ENCODE results near the gene TMEM272. TPM values are rescaled to one million over a fixed set of nuclear protein-coding genes. Genes with fewer than 3 reads are reported as not detected.

Gene TMEM272
- total and polyA plus RNA-seq, 2 donors (not counting 3 experiments of a cell fraction or from before 2014, with no cell fraction given): not detected

GRCh38 chr13:51827254-51827653, 17.7 kb downstream of the TMEM272 start:
- H3K4me2 ChIP-seq (ENCODE audit: insufficient read depth, low read length): no peak overlapping the region
- no peaks in the 10 kb centered on the region for H3K9me3 ChIP-seq (replicated peaks; ENCODE audit: control insufficient read depth, insufficient read depth, low read length)
- H4K20me1 ChIP-seq (replicated peaks; ENCODE audit: control insufficient read depth, extremely low read depth, insufficient read depth, low read length): no peaks in the 10 kb centered on the region
- DNase-seq (ENCODE audit: low read depth, low spot score): no peak
- intact Hi-C loops (cut with micrococcal nuclease) (no loop called here), dilution Hi-C loops (cut with MboI; ENCODE audit: extremely low pct_ligation_motif_present, low sequenced_read_pairs) (no loop called here)
- no peaks in the 10 kb centered on the region for H3K9me1 ChIP-seq (replicated peaks; ENCODE audit: control insufficient read depth, extremely low read depth, insufficient read depth, low read length)
- TF ChIP-seq JUN (IDR thresholded peaks at IDR 0.05; ENCODE audit: borderline replicate concordance, insufficient read depth, insufficient read length, low read depth) (no peak), POLR2A (IDR thresholded peaks at IDR 0.05; ENCODE audit: low read depth, low read length) (no peak), FOS (IDR thresholded peaks at IDR 0.05; ENCODE audit: borderline replicate concordance, insufficient read depth, low read length) (no peak), MYC (IDR thresholded peaks at IDR 0.05; ENCODE audit: low read depth, low read length) (no peak), GATA2 (IDR thresholded peaks at IDR 0.05; ENCODE audit: insufficient read depth, insufficient read length, low read depth, low read length) (no peak), EZH2 (IDR thresholded peaks at IDR 0.05; ENCODE audit: borderline replicate concordance, low read depth, low read length, severe bottlenecking) (no peak)
- TF ChIP-seq, protein P1, sequence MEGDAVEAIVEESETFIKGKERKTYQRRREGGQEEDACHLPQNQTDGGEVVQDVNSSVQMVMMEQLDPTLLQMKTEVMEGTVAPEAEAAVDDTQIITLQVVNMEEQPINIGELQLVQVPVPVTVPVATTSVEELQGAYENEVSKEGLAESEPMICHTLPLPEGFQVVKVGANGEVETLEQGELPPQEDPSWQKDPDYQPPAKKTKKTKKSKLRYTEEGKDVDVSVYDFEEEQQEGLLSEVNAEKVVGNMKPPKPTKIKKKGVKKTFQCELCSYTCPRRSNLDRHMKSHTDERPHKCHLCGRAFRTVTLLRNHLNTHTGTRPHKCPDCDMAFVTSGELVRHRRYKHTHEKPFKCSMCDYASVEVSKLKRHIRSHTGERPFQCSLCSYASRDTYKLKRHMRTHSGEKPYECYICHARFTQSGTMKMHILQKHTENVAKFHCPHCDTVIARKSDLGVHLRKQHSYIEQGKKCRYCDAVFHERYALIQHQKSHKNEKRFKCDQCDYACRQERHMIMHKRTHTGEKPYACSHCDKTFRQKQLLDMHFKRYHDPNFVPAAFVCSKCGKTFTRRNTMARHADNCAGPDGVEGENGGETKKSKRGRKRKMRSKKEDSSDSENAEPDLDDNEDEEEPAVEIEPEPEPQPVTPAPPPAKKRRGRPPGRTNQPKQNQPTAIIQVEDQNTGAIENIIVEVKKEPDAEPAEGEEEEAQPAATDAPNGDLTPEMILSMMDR (IDR thresholded peaks at IDR 0.05; ENCODE audit: extremely low read depth in 1 of 2, insufficient read depth in 1 of 2, low read depth in 1 of 2, low read length in 2 of 2): no peak
- TF ChIP-seq, protein P2, sequence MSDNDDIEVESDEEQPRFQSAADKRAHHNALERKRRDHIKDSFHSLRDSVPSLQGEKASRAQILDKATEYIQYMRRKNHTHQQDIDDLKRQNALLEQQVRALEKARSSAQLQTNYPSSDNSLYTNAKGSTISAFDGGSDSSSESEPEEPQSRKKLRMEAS (IDR thresholded peaks at IDR 0.05; ENCODE audit: insufficient read depth, insufficient read length): no peak
- POLR2A ChIA-PET: no interaction called here
- H3K9ac ChIP-seq (replicated peaks; ENCODE audit: extremely low read depth, insufficient read depth, low read length): no peak overlapping the region
- no peak overlapping the region for H3K4me3 ChIP-seq (replicated peaks in 1 of 3; ENCODE audit: insufficient read depth in 1 of 3, low read depth in 1 of 3, low read length in 3 of 3)
- peaks cover 0 to 4% of the 10 kb centered on the region in 2 experiments for H3K27me3 ChIP-seq (ENCODE audit: control insufficient read depth in 2 of 2, insufficient read depth in 2 of 2, low read length in 2 of 2)
- BruUV-seq (replicated peaks): no TSS peak
- H3K4me1 ChIP-seq (ENCODE audit: control insufficient read depth, extremely low read depth, insufficient read depth, low read length): no peaks in the 10 kb centered on the region
- no peak overlapping the region for H3K27ac ChIP-seq (ENCODE audit: insufficient read depth, low read depth, low read length)
- CTCF ChIA-PET: interaction anchor here (4.0 kb wide), 1 partner anchor 13 kb away, joined by 19 read pairs; no protein-coding TSS in a partner anchor
- H3K79me2 ChIP-seq (ENCODE audit: control insufficient read depth, insufficient read depth, low read length): no peaks in the 10 kb centered on the region
- no peak for FAIRE-seq
- no peak overlapping the region for H2AFZ ChIP-seq (ENCODE audit: low read depth, low read length)
- H3K36me3 ChIP-seq (ENCODE audit: control insufficient read depth in 2 of 2, extremely low read depth in 1 of 2, insufficient read depth in 2 of 2, low read length in 2 of 2): no peaks in the 10 kb centered on the region

Measured in endothelial cell of umbilical vein (primary cell).